Kidney epithelial cell (primary cell): ENCODE results near the gene EVX1. TPM values are rescaled to one million over a fixed set of nuclear protein-coding genes. Genes with fewer than 3 reads are reported as not detected.

ENCODE experiments used
- DNase-seq: peaks from one replicate; pipeline ENCODE4 v3.0.0-alpha.2; 2010; ENCODE audit warnings: low read depth
- H3K27me3 ChIP-seq: 2 replicates; pipeline ENCODE4 v1.6.0; 2011; ENCODE audit warnings: low read length; ENCODE audit not compliant: control insufficient read depth, insufficient read depth
- H3K36me3 ChIP-seq: 2 replicates; pipeline ENCODE4 v1.5.1; 2011; ENCODE audit warnings: low read length; ENCODE audit not compliant: control insufficient read depth, insufficient read depth
- H3K4me3 ChIP-seq: 2 replicates; pipeline ENCODE4 v1.5.1; 2011; ENCODE audit warnings: low read depth, mild to moderate bottlenecking, control low read depth, low read length
- CTCF ChIP-seq: IDR thresholded peaks from 2 replicates; pipeline ENCODE4 v1.5.1; 2011; ENCODE audit warnings: mild to moderate bottlenecking, moderate library complexity, low read length, control low read depth, inconsistent platforms; ENCODE audit not compliant: insufficient read depth, poor library complexity, severe bottlenecking
- total RNA-seq: library from RNA; depleted of rRNA; stranded (reverse); fragments of >200 nt; gene quantifications from 2 replicates; pipeline ENCODE4 v1.2.3, GENCODE V29; 2015

The EVX1 gene
- total RNA-seq, 1 donor from 2014 or later = not detected

GRCh38 chr7:27197137-27198042 lies 45.2 kb upstream of the EVX1 start:
- no peak for TF ChIP-seq CTCF
- Histone ChIP-seq H3K4me3 (no peak overlapping the region), H3K36me3 (no peaks in the 10 kb centered on the region), H3K27me3 (peaks cover 72% of the 10 kb centered on the region)
- DNase-seq = no peak

GRCh38 chr7:27198138-27198841 lies 44.3 kb upstream of the EVX1 start:
- H3K27me3 ChIP-seq = peaks cover 72% of the 10 kb centered on the region
- H3K4me3 ChIP-seq = no peak overlapping the region
- no peak for TF ChIP-seq CTCF
- no peak for DNase-seq
- H3K36me3 ChIP-seq = no peaks in the 10 kb centered on the region

GRCh38 chr7:27198871-27199801 lies 43.5 kb upstream of the EVX1 start:
- Histone ChIP-seq H3K4me3 (no peak overlapping the region), H3K27me3 (peaks cover 72% of the 10 kb centered on the region), H3K36me3 (no peaks in the 10 kb centered on the region)
- TF ChIP-seq CTCF = no peak
- DNase-seq = no peak

GRCh38 chr7:27199849-27200760 lies 42.5 kb upstream of the EVX1 start, which contains the start of gene HOXA13:
Gene HOXA13, minus strand, starts transcription at chr7:27200091. Its CDS starts 14 bp downstream, at chr7:27200077.
- H3K4me3 ChIP-seq = peak within 1 kb of the TSS; percentile 20
- DNase-seq = no peak
- TF ChIP-seq CTCF = no peak
- H3K36me3 ChIP-seq = no peaks in the 10 kb centered on the region
- H3K27me3 ChIP-seq = peaks cover 75% of the 10 kb centered on the region
